SK-N-MC (cell line): ENCODE results near the gene FTL.

ENCODE experiments used
- EZH2 ChIP-seq: fragments of 200-600 bp; sonication (generic); IDR thresholded peaks from one replicate; pipeline ENCODE4 v1.6.1; 2017; ENCODE audit warnings: antibody characterized with exemption
- POLR2AphosphoS5 ChIP-seq: IDR thresholded peaks from 2 replicates; pipeline ENCODE4 v1.6.1; 2012; ENCODE audit warnings: mild to moderate bottlenecking, low read depth, low read length, borderline replicate concordance

DNA sequence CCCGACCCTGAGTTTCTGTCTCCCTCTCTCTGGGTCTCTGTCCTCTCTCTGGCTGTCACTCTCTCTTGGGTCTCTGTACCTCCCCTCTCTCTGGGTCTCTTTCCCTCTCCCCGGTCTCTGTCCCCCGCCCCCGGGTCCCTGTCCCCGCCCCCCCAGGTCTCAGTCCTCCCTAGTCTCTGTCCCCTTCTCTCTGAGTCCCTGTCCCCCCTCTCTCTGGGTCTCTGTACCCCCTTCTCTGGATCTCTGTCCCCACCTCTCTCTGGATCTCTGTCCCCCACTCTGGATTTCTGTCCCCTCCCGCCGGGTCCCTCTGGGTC lies 2.3 kb upstream of the FTL start:
- TF ChIP-seq EZH2 (no peak), POLR2AphosphoS5 (no peak)
